Nephron progenitor cell (in vitro differentiated cells): Measurements from ENCODE around the gene PXK.

ENCODE experiments used
- DNase-seq: peaks from one replicate; pipeline ENCODE4 v3.0.0; 2021
- H3K27ac Mint-ChIP-seq: 2 replicates; pipeline ENCODE4 v1.8.0; 2021; ENCODE audit warnings: mild to moderate bottlenecking, moderate library complexity, mixed read lengths
- H3K27me3 Mint-ChIP-seq: 2 replicates; pipeline ENCODE4 v1.8.0; 2021; ENCODE audit warnings: mild to moderate bottlenecking, low read depth, mixed read lengths; ENCODE audit not compliant: poor library complexity
- H3K36me3 Mint-ChIP-seq: 2 replicates; pipeline ENCODE4 v1.8.0; 2021; ENCODE audit warnings: low read depth, mixed read lengths
- H3K4me1 Mint-ChIP-seq: 2 replicates; pipeline ENCODE4 v1.8.0; 2021; ENCODE audit warnings: mixed read lengths
- H3K4me3 Mint-ChIP-seq: 2 replicates; pipeline ENCODE4 v1.8.0; 2021; ENCODE audit warnings: mild to moderate bottlenecking, moderate library complexity, mixed read lengths
- H3K9me3 Mint-ChIP-seq: 2 replicates; pipeline ENCODE4 v1.8.0; 2021; ENCODE audit warnings: mild to moderate bottlenecking, moderate library complexity, mixed read lengths
- TF ChIP-seq, protein P1 (sequence below): fragments of 200-600 bp; sonication (generic); IDR thresholded peaks from 2 replicates; pipeline ENCODE4 v1.5.0; 2021; ENCODE audit warnings: antibody characterized with exemption

The PXK gene

DNA sequence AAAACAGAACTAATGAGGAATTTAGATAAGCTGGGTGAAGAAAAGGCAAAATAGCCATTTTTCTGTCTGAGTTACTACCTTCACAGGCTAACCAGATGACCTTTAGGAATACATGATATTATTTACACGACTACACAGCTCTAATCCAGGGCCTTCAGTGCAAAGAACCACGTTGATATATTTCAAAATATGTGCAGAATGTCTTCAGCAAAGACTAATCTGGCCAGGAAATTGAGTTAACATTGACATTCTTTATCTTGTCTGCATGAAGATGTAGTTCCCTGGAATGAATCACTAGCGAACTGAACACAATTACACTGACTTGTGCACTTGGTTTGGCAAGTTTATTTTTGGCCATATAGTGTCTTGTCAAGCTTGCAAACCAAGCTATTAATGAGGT, 59.5 kb downstream of the PXK start:
- Mint-ChIP-seq H3K36me3 (peaks cover 3% of the 10 kb centered on the region), H3K27me3 (no peaks in the 10 kb centered on the region), H3K4me1 (peaks cover 22% of the 10 kb centered on the region), H3K27ac (no peak overlapping the region), H3K9me3 (no peaks in the 10 kb centered on the region), H3K4me3 (no peak overlapping the region)
- TF ChIP-seq, protein P1, sequence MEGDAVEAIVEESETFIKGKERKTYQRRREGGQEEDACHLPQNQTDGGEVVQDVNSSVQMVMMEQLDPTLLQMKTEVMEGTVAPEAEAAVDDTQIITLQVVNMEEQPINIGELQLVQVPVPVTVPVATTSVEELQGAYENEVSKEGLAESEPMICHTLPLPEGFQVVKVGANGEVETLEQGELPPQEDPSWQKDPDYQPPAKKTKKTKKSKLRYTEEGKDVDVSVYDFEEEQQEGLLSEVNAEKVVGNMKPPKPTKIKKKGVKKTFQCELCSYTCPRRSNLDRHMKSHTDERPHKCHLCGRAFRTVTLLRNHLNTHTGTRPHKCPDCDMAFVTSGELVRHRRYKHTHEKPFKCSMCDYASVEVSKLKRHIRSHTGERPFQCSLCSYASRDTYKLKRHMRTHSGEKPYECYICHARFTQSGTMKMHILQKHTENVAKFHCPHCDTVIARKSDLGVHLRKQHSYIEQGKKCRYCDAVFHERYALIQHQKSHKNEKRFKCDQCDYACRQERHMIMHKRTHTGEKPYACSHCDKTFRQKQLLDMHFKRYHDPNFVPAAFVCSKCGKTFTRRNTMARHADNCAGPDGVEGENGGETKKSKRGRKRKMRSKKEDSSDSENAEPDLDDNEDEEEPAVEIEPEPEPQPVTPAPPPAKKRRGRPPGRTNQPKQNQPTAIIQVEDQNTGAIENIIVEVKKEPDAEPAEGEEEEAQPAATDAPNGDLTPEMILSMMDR: no peak
- DNase-seq: no peak

DNA sequence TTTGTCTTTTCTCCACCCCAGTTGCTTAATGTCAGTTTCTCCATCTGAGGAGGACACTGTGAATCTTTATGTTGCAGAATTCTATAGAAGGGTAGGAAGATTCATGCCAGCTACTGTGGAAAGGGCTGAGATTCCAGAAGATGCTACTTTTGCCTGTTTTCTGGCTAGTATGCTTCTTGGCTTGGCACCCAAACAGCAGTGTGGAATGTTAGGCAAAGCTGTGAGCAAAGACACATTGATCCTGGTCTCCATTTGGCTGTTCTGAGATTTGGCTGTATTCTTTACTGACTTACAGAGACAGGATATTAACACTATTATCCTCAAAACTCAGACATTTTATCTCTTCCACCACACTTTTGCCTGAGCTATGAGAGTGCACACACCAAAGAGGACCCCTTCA, 61.6 kb downstream of the PXK start:
- Mint-ChIP-seq H3K9me3 (no peaks in the 10 kb centered on the region), H3K27me3 (no peaks in the 10 kb centered on the region), H3K4me1 (peaks cover 6% of the 10 kb centered on the region), H3K27ac (no peak overlapping the region), H3K36me3 (peaks cover 4% of the 10 kb centered on the region), H3K4me3 (no peak overlapping the region)
- DNase-seq: no peak
- TF ChIP-seq, protein P1: no peak

DNA sequence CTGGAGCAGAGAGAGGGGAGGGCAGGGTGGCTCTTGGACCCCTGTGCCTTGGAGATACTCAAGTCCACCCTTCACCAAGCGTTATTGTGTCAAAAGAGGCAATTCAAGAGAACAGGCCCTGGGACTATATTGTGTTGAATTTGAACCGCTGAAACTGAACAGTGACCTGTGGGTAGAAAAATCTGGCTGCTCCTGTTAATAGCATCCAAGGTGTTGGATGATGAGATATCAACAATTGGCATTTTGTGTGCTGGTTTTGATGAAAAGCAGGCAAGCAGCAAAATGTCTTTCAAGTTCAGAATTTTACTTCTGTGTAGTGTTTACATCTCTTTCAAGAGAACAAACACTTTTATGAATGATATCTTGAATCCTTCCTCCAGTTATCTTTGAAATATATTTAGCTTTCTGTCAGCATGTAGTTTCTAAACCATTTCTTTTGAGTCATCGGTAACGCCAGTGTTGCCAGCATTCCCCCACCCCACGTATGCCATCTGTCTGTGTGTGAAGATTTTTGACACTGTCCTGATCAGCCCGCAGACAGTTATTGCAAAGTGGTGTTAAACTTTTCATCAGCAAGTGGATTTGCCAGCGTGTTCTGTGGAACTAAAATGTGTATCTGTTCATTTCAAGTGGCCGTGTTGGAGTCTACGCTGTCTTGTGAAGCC, 66.1 kb downstream of the PXK start:
- Mint-ChIP-seq H3K9me3 (no peaks in the 10 kb centered on the region), H3K36me3 (peaks cover 4% of the 10 kb centered on the region), H3K4me1 (peaks cover 6% of the 10 kb centered on the region), H3K27me3 (no peaks in the 10 kb centered on the region), H3K4me3 (no peak overlapping the region), H3K27ac (no peak overlapping the region)
- TF ChIP-seq, protein P1: no peak
- no peak for DNase-seq

DNA sequence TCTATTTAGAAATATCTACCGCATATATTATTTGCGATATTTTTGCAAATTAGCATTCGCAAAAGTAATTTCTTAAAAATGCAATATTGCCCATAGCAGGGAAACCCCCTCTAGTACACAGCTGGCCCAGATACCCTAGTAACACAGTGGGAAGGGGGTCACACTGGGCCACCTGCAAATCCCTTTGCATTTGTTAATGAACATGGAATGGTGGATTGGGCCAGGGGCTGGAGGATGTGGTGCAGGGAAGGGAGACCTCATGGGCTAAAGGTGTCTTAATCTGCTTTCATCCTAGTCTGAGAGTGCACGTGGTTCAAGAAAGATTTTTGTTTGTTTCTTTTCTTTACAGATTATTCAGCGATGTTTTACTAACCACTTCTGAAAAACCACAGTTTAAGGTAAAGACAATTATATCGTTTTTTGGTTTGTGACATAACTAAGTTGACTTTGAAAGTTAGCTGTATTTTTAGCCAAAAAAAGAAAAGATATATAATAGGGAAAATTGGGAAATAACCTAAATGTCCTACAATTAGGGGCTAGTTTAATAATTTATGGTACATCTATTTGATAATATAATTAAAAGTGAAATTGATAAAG, 70.9 kb downstream of the PXK start:
- H3K9me3 Mint-ChIP-seq: peaks cover 3% of the 10 kb centered on the region
- no peak overlapping the region for H3K4me3 Mint-ChIP-seq
- TF ChIP-seq, protein P1: no peak
- H3K27me3 Mint-ChIP-seq: no peaks in the 10 kb centered on the region
- peaks cover 17% of the 10 kb centered on the region for H3K36me3 Mint-ChIP-seq
- peaks cover 4% of the 10 kb centered on the region for H3K4me1 Mint-ChIP-seq
- no peak overlapping the region for H3K27ac Mint-ChIP-seq
- DNase-seq: no peak

DNA sequence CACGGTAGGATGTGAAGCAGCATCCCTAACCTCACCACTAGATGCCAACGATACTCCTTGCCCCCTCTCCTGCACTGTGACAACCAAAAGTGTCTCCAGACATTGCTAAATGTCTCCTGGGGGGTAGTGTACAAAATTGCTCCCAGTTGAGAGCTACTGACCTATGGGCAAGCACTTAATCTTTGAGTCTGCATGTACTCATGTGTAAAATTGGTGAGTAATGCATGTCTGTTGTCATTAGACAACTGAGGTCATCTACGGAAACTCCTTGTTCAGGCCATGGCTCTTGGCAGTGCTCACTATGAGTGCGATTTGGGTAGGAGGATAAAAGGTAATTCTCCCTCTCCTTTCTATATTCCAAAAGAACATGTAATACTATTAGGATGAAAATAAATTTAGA, 71.7 kb downstream of the PXK start:
- Mint-ChIP-seq H3K36me3 (peaks cover 23% of the 10 kb centered on the region), H3K27me3 (no peaks in the 10 kb centered on the region), H3K27ac (no peak overlapping the region), H3K4me1 (peaks cover 4% of the 10 kb centered on the region), H3K4me3 (no peak overlapping the region), H3K9me3 (peaks cover 3% of the 10 kb centered on the region)
- TF ChIP-seq, protein P1: no peak
- no peak for DNase-seq

DNA sequence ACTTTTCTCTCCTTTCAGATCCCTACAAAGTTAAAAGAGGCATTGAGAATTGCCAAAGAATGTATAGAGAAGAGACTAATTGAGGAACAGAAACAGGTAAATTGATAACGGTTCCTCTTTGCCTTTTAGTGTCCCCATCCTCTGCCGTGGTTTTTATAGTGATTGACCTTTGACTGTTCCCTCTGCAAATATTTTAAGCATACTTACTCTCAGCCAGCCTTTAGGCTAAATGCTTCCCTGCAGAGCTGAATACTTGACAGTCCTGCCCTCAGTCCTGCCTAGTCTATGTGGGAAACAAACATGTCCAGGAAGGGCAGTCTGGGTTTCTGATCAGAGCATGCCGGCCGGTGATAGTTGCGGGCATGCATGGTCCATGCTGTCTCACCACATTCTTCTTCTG, 76.2 kb downstream of the PXK start:
- H3K27ac Mint-ChIP-seq: no peak overlapping the region

More for the DNA sequence above, 76.2 kb downstream of the PXK start:
- no peak overlapping the region for H3K4me3 Mint-ChIP-seq
- peaks cover 4% of the 10 kb centered on the region for H3K27me3 Mint-ChIP-seq
- TF ChIP-seq, protein P1: no peak
- no peak for DNase-seq
- peaks cover 27% of the 10 kb centered on the region for H3K4me1 Mint-ChIP-seq
- peaks cover 3% of the 10 kb centered on the region for H3K9me3 Mint-ChIP-seq
- H3K36me3 Mint-ChIP-seq: peaks cover 23% of the 10 kb centered on the region
